NCI-H345 (cell line): ENCODE measurements around the gene MPLKIP.
"Not testable (repeated sequence)": the region's sequence is repeated elsewhere in the genome, so short reads cannot be mapped to it uniquely, and the experiment has no call there.

Experiments used
- DNase-seq: peaks from one replicate; lab custom pipeline; 2025; lab: John Stamatoyannopoulos, UW

The MPLKIP gene

DNA sequence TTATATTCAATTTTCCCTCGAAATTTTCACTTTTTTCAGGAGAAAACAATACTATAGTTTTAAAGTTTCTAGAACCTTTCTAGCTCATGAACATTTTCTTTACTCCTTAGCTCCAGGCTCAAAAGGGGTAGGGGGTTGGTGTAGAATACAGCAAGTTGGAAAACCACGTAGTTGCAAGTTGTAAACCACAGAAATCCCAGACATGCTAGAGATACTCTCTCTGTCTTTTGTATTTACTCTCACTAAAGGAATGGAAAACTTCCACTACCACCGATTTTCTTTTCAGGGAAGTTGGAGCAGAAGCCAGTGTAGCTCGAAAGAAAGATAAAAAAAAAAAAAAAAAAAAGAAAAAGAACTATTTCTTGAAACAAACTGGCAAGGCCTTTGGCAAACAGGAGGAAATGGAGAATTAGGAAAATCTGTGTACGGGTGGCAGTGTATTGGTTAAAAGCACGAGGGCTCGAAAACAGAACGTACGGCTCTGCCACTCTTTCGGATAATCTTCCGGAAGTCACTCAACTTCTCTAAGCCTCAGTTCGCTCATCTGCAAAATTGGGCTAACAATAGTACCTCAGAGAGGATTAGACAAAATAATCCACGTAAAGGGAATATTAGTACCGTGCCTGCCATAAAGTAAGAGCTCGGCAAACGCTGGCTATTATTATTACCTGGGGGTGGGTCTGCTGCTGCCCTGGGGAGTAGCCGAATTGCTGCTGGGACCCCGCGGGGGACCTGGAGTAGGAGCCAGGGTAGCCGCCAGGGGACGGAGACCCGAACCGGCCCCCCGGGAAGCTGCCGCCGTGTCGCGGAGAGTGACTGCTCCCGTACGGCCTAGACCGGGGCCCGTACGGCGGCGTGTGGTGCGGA is 628 bp downstream of the MPLKIP start:
- no peak for DNase-seq

DNA sequence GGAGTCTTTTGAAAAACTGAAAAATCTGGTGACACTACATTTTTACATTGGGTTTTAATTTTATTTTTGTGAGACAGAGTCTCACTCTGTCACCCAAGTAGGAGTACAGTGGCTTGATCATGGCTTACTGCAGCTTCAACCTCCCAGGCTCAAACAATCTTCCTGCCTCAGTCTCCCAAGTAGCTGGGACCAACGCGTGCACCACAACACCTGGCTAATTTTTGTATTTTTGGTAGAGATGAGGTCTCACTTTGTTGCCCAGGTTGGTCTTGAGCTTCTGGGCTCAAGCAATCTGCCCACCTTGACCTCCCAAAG is 11.5 kb downstream of the MPLKIP start:
- no peak for DNase-seq

DNA sequence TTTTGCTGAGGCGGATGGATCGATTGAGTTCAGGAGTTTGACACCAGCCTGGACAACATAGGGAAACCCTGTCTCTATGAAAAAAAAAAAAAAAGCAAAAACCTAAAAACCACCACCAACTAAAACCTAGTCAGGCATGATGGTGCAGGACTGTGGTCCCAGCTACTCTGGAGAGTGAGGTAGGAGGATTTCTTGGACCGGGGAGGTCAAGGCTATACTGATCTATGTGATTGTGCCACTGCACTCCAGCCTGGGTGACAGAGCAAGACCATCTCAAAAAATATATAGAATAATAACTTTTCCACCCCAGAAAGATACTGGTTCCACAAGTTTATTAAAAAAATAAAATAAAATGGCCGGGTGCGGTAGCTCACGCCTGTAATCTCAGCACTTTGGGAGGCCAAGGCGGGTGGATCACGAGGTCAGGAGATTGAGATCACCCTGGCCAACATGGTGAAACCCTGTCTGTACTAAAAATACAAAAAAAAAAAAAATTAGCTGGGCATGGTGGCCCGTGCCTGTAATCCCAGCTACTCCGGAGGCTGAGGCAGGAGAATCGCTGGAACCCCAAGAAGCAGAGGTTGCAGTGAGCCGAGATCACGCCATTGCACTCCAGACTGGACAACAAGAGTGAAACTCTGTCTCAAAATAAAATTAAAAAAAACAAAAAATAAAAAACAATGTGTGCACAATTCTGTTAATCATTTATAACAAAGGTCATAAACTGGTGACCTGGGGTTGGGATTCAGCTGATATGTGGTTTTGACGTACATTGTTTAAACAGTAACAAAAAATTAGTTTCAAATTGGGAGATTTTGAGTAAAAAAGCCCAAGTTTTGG is 12.1 kb downstream of the MPLKIP start:
- not testable (repeated sequence) for DNase-seq

DNA sequence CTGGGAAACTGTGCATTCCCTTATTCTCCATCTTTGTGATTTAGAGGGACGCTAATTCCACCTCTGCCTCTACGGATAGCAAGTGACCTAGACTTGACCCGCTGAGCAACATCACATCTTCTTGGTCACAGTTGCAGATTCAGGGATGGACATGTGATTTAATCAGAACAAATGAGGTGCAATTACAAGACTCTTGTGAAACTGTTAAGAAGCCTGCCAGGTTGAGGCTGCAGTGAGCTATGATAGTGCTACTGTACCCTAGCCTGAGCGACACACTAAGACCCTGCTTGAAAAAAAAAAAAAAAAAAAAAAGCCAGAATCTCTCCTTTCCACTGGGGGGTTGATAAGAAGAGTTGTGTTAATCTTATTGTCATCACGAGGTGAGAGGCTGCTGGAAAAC is 14.4 kb downstream of the MPLKIP start:
- no peak for DNase-seq

DNA sequence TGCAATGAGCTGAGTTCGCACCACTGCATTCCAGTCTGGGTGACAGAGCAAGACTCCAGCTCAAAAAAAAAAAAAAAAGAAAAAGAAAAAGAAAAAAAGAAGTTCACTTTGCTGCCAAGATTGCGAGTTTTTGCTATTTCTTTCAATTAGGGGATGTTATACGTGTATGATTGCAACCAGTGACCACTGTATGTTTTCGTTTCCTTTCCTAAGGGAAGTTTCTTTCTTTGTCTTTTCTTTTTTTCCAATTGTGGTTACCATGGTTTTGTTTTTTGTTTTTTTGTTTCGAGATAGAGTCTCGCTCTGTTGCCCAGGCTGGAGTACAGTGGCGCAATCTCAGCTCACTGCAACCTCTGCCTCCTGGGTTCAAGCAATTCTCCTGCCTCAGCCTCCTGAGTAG is 16.2 kb downstream of the MPLKIP start:
- DNase-seq = not testable (repeated sequence)

DNA sequence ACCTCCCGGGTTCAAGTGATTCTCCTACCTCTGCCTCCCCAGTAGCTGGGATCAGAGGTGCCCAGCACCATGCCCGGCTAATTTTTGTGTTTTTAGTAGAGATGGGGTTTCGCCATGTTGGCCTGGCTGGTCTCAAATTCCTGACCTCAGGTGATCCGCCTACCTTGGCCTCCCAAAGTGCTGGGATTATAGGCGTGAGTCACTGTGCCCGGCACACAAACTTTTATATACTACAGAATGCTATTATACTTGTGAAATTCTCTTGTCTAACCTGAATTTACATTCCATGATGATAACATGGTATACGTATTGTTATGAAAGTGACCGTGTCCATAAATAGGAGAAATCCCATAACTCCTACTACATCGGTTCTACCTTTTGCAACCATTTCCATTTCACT is 17.2 kb downstream of the MPLKIP start:
- not testable (repeated sequence) for DNase-seq

DNA sequence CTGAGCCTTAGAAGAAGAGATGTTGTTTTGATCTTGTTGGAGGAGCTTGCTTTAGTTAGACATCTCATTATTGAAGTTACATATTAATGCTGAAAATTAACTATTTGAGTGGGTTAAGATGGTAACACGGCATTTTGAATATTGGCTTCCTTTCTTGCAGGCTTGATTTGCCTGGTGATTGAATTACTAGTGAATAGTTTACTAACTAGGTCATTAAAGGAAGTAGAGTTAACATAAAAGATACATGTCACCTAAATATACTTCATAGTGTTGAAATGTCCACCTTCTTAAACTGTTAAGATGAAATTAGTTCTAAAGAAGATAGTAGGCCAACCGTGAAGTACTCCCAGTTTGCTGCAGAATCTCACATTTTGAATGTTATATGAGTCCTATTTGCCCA is 18.5 kb downstream of the MPLKIP start:
- no peak for DNase-seq

DNA sequence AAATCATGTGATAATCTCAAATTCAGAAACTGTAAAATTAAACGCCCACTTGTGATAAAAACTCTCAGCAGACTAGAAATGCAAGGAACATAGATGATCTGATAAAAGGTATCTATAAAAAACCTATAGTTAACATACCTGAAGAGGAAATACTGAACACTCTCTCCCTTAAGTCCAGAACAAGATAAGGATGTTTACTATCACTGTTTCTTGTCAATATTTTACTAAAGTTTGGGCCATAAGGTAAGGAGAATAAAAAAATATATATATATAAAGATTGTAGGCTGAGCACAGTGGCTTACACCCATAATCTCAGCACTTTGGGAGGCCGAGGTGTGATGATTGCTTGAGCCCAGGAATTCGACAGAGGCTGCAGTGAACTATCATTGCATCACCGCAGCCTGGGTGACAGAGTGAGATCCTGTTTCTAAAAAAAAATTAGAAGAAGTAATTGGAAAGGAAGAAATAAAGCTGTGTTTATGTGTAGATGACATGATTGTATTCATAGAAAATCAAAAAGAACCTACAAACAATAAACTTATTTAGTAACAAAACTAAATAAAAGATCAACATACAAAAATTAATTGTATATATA is 28.4 kb downstream of the MPLKIP start:
- no peak for DNase-seq

DNA sequence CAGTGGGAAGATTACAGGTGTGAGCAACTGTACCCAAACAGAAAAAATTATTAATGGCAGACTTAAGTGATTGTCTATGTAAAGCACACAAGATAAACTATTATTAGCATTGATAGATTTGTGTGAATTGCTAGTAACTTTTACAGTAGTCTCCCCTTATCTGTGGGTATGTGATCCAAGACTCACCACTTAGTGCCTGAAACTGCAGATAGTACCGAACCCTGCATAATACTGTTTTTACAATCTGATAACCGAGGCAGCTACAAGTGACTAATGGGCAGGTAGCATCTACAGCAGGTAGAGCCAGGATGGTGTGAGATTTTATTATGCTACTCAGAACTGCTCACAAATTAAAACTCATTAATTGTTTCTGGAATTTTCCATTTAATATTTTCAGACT is 31.5 kb downstream of the MPLKIP start:
- no peak for DNase-seq

DNA sequence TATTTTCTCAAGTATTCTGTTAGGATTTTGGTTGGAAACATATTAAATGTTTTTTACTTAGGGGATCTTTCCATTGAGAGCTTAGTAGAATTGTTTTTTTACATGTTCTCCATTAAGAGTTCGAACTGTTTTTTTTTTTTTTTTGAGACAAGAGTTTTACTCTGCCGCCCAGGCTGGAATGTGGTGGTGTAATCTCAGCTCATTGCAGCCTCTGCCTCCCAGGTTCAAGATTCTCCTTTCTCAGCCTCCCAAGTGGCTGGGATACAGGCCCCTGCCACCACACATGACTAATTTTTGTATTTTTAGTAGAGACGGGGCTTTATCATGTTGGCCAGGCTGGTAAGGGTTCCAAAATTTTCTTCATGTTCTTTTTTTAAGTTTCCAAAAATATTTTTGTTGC is 33.2 kb downstream of the MPLKIP start:
- DNase-seq = no peak

DNA sequence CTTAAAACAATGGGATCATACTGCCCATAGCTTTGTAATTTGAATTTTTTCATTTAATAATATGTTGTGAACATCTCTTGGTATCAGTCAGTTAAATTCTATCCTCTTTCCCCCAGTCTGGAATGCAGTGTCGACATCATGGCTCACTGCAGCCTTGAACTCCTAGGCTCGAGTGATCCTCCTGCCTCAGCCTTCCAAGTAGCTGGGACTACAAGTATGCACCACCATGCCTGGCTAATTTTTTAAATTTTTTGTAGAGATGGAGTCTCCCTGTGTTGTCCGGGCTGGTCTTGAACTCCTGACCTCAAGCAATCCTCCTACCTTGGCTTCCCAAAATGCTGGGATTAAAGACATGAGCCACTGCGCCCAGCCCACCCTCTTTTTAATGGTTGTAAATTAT is 34.6 kb downstream of the MPLKIP start:
- no peak for DNase-seq

DNA sequence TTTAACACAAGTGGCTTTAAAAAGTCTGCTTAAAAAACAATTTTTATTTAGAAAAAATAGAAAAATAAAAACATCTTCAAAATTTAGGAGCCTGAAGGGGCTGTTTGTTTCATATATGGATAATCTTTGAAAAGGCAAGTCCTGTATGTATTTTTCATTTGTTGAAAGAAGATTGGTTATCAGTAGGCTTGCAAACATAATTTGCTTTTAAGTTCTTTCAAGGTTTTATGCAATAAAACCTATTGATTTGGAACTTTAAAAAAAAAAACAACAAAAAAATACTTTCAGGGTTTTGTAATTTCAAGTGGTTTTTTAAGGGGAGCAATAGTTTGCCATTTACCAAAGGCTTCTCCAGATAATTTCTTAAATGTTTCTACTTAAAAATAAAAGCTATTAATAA is 35.6 kb downstream of the MPLKIP start:
- DNase-seq = no peak

DNA sequence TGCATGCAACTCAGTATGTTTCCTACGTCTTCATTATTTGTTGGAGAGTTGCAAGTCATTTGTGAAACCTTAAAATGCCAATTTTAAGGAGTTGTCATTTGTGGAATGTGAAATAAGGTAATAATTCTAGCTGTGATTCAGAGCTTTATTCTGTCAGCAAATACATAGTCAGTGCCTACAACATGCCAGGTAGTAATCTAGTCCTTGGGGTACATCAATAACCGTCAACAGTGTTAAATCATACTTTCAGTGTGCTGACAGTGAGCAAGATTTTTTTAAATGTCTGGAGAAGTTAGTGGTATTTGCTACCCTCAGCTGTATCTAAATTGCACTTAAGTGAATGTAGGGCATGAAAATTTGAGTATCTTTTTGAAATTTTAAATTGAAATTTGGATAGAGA is 36.7 kb downstream of the MPLKIP start:
- DNase-seq = no peak

DNA sequence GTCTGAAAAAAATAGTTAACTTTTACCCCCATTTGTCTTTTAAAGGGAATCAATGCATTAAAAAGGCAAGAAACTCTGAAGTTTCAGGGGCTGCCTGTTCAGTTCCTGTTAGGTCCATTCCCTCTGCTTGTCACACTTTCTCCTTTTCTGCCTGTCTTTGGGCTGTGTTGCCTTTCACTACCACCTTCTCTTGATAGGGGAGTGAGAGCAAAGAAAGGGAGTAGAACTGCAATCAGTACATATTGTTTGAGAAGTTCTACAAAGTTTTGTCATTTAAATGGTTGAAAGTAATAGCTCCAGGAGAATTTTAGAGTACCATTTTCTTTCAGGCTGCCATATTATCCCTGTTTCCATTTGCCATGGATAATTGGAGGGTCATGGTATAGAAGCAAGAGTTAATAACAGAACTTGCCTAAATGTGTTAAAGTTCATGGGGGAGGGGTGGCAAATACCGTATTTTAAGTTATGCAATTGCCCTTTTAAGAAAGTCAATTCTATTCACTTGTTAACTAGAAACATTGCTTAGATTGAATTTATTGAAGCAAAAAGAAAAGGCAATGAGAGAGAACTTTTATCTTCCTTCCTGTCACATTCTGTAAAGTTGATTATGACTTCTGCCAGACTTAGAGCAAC is 38.6 kb downstream of the MPLKIP start:
- no peak for DNase-seq

DNA sequence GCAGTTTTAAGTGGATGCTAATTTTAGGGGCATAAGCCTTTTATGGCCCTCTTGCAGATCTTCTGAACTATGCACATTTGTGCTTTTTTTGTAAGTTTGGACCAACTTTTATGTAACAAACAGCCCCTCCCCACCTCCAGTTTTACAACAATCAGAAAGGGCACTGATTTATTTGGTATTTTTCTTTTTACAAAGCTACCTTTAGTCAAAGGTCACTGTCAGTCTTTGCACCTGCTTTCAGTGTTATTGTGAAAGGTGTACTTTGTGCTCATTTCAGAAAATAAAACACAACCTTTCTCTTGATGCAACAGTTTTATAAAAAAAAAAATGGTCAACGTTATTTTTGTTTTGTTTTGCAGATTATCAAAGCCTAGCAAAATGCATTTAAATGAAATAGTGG is 39.2 kb downstream of the MPLKIP start:
- no peak for DNase-seq

DNA sequence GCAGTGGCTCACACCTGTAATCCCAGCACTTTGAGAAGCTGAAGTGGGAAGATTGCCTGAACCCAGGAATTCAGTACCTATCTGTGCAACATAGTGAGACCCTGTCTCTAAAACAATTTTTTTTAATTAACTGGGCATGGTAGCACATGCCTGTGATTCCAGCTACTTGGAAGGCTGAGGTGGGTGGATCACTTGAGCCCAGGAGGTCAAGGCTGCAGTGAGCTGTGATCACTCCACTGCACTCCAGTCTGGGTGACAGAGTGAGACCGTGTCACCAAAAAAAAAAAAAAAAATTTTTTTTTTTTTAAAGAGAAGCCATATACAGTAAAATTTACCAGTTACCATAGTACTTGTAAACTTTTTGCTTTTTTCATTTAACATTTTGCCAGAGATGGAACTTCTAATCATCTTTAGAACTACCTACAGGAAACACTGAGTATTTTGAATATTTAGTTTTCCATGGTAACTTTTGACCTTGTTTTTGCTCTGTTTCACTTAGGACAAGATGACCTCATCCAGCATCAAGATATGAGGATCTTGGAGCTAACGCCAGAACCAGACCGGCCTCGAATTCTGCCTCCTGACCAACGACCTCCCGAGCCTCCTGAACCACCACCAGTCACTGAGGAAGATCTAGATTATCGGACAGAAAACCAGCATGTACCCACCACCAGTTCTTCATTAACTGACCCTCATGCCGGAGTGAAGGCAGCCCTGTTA is 40.6 kb downstream of the MPLKIP start:
- DNase-seq = no peak

DNA sequence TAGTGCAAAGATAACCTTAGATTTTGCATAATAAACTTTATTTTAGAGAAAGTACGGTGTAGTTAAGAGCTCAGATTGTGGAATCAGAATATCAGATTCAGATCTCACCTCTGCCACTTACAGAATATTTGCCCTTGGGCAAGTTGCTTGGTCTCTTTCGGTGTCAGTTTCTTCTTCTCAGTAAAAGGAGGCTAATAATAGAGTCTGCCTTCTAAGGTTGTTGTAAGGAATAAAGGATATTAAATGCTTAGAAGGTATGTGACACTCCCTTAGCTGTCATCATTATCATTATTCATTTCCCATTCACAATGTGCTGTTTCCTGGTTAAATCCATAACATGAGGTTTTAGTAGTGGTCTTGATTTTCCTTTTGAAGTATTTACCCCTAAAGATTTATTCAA is 42.2 kb downstream of the MPLKIP start:
- no peak for DNase-seq

DNA sequence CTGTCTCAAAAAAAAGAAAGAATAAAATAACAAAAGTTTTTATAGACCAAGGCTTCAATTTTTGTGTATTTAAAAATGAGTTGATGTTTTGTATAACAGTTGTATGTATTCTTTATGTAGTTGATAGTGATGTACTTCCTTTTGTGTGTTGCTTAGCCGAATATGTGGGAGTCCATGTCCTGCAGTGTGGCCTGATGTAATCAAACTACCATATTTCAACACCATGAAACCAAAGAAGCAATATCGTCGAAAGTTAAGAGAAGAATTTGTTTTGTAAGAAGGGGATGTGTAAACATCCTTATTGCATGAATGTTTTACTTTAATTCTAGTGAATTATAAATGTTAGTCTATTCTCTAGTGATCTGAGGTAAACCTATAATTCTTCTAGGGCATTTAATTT is 56.6 kb downstream of the MPLKIP start:
- DNase-seq = no peak
